ENCODE results near the gene CNGA1.
"Not testable (repeated sequence)": the region's sequence is repeated elsewhere in the genome, so short reads cannot be mapped to it uniquely, and the experiment has no call there.

Gene CNGA1

DNA sequence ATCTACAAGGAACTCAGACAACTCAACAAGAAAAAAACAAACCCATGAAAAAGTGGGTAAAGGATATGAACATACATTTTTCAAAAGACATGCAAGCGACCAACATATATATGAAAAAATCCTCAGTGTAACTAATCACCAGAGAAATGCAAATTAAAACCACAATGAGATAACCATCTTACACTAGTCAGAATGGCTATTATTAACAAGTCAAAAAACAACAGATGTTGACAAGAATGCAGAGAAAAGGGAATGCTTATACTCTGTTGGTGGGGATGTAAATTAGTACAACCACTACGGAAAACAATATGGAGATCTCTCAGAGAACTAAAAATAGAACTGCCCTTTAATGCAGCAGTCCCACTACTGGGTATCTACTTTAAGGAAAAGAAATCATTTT, 12.2 kb upstream of the CNGA1 start:
- no peak for DNase-seq

DNA sequence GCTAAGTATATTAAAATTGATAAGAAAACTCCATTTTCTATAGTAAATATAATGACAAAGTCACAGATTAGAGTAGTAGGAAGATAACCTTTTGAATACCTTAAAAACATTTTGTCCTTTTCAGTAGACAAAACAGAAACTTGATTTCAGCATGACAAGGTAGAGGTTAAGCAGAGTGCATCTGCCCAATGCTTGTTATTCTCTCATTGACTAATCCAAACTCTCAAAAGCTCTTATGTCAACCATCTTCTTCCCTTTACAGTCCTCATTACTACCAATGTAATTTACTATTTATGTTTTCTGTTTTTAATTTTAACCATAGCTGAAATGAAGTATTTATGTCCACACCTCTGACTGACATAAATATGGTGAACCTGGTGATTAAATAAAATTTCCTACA, 11.2 kb upstream of the CNGA1 start:
- DNase-seq, result no peak

DNA sequence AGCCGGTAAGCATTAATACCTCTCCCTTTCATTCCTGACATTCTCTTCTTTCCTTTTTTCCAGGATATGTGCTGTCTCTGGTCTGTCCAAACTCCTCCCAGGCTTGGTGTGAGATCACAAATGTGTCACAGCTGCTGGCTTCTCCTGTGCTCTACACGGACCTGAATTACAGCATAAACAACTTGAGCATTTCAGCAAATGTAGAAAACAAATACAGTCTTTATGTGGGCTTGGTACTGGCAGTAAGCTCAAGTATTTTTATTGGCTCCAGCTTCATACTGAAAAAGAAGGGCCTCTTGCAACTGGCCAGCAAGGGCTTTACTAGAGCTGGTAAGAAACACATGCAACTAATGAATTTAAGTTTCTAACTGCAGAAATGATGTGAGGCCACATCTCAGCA, 8.5 kb upstream of the CNGA1 start:
- no peak for DNase-seq

DNA sequence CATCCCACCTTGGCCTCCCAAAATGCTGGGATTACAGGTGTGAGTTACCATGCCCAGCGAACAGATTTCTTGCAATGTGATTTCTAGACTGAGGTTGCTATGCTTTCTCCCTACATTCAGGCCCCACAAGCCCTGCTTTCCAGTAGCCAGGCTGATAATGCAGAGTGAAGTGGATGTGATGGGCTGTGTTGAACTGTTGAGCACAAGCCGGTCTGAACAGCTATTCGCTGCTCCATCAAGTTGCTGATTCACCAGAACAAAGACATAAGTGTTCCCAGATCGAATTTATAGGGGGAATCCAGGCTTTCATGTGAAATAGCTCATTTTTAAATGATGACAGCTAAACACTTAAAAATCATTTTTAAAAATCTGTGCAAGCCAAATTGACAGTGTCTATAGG, 8.0 kb upstream of the CNGA1 start:
- no peak for DNase-seq

DNA sequence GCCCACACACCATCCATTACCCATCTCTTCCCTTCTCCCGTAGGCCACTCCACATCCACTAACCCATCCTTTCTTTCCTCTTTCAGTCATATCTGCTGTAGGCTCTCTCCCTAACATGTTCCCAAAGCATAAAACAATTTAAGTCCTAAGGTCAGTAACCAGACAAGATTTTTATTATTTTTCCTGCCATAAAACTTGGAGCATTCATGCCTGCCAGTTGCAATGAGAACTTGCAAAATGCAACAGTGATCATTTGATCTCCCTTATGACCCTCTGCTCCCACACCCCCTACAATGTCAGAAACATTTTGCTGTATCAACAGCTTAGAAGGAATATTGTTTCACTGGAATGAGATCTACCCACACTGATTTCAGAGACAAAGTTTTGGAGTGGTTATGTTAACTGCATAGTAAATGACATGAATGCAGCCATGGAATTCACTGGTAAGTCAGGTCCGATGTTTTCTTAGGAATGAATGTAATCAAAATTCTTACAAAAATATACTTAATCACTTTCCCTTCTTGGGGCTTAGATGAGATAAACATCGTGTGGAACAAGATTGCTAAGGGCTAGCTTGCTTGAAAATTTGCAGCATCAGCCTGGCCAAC, 5.8 kb upstream of the CNGA1 start:
- DNase-seq, result no peak

DNA sequence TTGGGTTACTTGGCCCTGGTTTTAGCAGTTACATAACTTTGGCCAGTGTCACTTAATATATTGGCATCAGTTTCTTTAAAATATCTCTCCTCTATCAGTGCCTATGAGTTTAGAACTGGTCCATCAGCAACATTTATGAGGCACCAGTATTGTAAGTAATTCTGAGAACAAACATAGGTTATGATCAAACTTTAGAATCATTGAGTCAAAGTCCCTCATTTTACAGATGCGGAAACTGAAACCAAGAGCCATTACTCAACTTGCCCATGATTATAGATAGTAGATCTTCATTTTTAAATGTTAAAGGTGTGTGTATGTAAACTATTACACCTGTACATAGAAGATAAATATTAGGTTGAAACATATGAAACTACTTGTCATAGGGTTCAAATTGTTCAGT, 4.6 kb upstream of the CNGA1 start:
- no peak for DNase-seq

DNA sequence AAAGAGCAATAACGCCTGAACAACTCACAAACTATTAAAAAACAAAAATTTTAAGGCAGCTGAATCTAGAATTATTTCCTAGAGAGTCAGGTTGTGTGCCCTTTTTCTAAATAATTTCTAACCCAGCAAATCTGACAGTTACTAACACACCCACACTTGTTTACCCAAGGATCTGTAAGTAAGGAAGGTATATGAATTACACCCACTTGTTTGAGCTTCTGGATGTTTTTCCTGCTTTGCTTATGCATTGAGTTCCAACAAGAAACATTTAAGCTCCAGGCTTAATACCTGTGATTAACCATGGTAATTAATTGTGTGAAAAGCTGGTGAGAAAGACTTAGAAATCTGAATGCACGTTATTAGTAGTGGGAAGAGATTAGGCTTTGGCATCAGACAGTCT, 1.6 kb upstream of the CNGA1 start:
- no peak for DNase-seq

DNA sequence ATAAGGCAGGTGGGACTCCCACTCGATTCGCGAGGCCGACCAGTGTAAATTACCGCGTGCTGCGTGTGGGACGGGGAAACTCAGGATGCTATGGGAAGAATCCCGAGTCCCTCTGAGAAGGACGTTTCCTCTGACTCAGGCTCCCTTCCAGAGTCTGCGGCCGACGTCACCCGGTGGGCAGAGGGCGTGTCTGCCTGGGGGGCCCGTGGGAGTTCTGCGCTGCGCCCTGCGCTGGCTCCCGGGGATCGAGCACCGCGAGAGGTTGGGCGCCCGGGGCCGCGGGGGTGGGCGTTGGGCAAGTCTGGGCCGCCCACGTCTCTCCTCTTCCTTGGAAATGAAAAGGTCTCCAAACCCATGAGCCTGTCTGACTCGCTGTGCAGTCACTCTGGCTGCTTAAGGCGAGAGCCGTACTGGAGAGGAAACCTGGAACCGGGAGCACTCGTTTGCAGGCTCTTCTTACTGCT, 659 bp upstream of the CNGA1 start:
- DNase-seq, result no peak

DNA sequence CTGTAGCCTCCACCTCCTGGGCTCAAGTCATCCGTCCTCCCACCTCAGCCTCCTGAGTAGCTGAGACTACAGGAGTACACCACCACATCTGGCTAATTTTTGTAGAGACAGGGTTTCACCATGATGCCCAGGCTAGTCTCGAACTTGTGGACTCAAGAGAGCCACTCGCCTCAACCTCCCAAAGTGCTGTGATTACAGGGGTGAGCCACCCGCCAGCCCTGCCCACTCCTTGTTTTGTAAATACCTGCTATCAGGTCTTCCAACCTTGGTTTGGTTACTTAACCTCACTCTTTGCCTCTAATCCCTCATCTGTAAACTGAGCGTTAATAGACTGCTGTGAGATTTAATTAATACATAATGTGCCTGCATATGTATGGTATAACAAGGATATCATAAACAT, 803 bp downstream of the CNGA1 start:
- DNase-seq, result no peak

DNA sequence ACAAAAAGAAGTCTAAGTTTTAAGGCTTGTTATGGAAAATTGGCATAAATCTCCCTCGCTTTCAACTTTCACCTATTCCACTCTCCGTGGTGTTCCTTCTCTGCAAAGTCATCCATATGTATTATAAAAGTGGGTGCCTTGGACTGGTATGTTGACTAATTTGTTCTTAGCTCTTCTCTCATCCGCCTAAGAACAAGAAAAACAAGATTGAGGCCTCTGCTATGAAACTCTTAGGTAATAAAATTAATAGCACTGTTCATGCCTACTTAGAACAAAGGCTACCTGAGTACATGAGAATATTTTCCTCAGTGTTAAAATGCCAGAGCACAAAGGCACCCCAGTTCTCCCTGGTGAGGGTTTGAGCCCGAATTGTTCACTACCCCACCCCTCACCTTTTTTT, 1.3 kb downstream of the CNGA1 start:
- DNase-seq, result no peak

DNA sequence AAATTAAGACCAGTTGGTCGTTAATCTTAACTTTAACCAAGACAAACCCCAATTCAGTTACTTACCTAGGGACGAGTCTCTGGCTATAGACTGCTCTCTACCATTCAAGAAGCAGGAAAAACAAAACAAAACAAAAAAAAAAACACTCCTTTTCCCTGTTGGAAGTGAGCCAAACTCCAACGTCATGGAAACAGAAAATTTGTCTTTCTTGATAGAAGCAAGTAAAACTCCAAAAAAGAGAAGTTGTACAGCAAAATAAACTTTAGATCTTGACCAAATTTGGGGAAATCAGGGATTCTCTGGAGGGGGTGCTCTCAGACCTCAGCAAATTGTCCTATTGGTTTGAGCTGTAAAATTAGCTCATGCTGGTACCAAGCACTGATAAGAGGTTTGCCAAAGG, 3.7 kb downstream of the CNGA1 start:
- no peak for DNase-seq

DNA sequence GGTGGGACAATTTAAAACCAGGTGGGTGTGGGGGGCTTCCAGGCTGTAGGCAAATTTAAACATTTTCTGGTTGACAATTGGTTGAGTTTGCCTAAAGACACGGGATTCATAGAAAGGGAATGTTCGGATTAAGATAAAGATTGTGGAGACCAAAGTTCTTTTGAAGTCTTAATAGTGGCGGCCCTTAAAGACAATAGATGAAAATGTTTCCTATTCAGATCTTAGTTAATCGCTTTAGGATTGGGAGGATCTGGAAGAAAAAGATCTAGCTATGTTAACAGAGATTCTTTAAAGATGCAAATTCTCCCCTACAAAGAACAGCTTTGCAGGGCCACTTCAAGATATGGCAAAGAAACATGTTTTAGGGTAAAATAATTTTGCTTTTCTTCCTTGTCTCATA, 4.8 kb downstream of the CNGA1 start:
- no peak for DNase-seq

DNA sequence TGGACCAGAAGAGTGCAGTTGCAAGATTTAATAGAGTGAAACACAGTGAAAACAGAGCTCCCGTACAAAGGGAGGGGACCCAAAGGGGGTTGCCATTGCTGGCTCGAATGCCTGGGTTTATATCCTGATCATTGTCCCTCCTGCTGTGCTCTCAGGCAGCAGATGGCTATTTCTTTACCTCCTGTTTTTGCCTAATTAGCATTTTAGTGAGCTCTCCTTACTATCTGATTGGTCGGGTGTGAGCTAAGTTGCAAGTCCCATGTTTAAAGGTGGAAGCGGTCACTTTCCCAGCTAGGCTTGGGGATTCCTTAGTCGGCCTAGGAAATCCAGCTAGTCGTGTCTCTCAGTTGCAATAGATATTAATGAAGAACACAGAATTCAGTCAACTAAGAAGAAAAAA, 5.6 kb downstream of the CNGA1 start:
- DNase-seq, result not testable (repeated sequence)

DNA sequence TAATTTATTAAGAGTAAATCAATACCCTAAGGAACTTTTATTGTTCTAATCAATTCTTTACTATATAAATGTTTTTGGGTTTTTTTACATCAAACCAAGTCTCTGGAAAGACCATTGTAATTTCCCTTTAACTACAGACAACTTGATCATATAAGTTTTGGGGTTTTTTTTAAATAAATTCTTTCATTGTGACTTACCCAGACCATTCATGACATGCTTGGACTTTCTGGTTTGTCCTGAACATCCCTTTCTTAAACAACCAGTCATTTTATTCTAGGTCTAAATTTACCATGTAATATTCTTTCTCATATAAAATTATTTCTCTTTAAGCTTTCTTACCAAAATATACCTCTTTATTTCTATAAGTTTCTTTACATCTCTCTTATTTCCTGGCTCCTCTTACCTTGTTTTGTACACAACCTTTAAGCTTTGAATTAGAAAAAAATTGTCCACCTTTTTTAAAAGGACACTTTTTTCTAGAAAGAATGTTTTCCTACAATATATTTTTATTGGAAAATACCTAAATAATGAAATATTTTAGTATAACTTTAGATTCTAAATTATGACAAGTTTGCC, 8.4 kb downstream of the CNGA1 start:
- no peak for DNase-seq

DNA sequence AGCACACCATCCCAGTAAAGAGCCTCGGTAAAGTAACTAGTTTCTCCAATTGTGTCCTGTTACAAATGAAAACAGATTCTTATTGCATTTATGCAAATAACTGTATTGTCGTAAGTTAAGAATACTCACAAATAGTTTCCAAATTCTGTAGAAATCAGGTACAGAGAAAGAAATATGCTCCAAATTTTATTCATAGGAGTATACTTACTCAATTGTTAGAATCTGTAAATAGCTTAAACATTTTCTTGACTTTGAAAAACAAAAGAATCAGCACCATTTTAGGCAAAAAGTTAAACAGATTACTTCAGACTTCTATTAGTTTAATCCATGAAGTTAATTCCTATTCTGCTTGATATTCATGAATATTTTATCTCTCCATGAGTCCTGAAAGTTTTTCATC, 10.7 kb downstream of the CNGA1 start:
- DNase-seq, result no peak

DNA sequence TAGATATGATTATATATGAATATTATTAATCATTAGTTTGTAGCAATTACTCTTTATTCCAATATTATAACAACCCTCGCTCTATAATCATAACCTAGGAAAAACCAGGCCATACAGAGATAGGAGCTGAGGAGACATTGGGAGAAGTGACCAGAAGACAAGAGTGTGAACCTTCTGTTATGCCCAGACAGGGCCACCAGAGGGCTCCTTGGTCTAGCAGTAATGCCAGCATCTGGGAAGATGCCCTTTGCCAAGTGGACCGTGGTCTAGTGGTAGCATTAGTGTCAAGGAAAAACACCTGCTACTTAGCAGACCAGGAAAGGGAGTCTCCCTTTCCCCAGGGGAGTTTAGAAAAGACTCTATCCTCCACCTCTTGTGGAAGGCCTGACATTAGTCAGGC, 12.9 kb downstream of the CNGA1 start:
- DNase-seq, result not testable (repeated sequence)

DNA sequence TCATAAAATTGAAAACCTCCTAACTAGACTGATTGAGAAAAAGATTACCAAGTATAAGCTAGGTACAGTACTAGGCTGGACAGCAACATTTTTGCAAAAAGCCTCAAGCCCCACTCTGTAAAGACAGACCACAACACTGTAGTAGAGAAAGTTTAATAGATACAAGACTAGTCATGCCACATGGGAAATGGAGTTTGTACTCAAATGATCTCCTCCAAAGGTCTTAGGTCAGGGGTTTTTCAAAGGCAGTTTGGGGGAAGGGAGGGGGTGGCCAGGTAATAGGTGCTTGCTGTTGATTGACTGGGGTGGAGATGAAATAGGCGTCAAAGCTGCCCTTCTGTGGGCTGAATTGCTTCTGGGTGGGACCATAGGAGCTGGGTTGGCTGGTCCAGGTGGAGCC, 14.2 kb downstream of the CNGA1 start:
- DNase-seq, result no peak

DNA sequence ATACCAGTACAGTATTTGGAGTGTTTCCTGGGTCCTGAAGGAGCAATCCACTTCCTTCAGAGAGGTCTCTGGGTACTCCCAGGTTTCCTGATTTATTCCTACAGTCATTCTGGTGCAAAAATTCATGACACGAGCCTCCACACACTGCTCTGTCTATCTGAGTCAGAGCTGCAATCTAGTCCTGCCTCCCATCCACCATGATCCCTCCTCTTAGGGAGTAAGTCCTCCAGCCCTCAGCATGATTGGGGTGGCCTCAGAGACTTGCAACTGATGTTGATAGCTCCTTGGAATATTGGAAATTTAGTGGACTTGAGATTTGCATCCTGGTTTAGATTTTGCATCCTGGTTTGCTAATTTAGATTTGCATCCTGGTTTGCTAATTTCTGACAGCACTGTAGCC, 20.5 kb downstream of the CNGA1 start:
- DNase-seq, result no peak

DNA sequence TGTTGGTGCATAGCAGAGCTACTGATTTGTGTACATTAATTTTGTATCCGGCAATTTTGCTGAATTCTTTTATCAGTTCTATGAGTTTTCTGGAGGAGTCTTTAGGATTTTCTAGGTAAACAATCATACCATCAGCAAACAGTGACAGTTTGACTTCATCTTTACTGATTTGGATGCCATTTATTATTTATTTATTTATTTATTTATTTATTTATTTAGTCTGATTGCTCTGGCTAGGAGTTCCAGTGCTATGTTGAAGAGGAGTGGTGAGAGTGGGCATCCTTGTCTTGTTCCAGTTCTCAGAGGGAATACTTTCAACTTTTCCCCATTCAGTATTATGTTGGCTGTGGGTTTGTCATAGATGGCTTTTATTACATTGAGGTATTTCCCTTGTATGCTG, 24.0 kb downstream of the CNGA1 start:
- DNase-seq, result not testable (repeated sequence)

DNA sequence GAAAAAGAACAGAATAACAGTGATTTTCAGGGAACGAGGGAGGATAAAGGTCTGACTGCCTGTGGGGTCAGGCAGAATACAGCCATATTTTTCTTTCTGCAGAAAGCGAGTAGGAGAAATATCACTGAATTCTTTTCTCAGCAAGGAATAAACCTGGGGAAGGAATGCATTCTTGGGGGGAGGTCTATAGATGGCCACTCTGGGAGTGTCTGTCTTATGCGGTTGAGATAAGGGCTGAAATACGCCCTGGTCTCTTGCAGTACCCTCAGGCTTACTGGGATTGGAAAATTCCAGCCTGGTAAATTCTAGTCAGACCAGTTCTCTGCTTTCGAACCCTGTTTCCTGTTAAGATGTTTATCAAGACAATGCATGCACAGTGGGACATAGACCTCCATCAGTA, 26.3 kb downstream of the CNGA1 start:
- no peak for DNase-seq

DNA sequence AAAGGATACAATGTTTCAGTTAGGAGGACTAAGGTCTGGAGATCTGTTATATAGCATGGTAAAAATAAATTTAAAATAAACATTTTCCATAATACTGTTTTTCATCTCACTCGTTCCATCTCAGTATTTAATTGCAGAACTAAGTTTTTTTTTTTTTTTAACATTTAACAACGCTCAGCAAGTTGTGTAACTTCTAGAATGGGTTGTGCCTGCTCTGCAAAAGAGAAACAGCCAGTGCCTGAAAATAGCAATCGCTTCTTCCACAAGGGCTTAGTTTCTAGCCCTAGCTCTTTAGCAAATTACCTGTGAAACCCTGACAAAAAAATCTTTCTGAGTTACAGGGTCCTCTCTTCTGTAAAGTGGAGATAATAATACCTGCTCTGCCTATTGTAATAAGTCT, 41.9 kb downstream of the CNGA1 start:
- no peak for DNase-seq

DNA sequence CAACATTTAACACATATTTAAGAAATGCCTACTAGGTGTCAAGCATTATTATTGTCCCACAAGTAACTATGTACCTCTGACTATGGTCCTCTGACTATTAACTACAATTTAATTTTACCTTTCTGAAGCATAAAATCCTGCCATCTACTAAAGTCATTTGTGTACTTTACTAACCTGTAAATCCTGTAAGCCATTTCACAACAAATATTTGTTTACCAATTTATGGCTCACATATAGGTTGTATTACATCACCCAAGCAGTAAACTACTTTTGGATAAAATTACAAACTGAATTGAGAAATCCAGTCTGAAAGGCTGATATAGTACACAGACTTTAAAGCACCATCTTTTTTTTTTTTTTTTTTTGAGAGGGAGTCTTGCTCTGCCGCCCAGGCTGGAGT, 43.8 kb downstream of the CNGA1 start:
- no peak for DNase-seq

DNA sequence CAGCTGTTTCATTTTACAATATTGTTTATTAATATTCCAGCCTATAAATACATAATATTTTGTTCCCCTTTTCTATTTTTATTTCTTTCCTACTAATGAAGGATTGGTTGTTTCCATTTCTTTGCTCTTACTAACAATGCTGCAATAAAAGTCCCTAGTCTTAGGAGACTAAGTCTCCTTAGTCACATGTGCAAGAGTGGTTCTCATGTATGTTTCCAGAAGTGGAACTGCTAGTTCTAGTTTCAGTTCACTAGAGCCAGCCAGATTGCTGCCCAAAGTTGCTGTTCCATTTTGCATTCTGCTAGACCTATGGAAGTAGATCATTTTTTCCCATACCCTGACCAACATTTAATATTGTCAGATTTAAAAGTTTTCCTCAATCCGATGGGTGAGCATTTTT, 44.3 kb downstream of the CNGA1 start:
- DNase-seq, result no peak

DNA sequence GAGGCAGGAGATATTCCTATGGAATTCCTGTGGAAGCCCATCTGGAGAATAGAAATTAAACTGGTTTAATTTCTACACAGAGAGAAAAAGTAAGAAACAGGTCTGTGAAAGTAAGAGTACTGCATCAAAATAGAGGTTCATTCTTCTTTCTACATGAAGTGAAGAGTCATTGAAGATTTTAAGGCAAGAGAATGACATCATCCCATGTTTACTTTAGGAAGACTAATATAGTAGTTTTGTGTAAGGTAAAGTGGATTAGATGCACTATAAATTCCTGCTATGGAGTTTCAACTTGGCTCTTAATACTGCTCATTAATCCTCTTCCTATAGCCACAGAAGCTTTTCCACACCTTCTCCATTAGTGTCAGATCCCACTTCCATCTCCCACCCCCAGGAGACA, 47.6 kb downstream of the CNGA1 start:
- DNase-seq, result no peak

DNA sequence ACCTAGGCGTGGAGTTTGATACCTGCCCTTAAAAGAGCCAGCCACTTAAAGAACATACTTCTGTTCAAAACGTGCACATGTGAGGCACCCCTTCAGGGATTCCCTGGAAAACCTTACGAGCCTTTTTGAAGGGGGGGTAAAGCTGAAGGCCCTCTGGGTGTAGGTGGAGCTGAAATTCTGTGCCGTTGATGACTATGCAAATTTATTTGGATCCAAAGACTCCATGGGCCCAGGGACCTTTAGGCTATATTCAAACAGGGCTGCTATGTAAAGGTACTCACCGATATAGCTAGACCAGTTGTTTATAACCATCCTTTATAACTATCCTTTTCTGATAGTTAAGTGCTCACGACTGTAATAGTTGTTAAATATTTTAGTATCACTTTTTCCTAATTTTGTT, 61.8 kb downstream of the CNGA1 start:
- DNase-seq, result no peak

DNA sequence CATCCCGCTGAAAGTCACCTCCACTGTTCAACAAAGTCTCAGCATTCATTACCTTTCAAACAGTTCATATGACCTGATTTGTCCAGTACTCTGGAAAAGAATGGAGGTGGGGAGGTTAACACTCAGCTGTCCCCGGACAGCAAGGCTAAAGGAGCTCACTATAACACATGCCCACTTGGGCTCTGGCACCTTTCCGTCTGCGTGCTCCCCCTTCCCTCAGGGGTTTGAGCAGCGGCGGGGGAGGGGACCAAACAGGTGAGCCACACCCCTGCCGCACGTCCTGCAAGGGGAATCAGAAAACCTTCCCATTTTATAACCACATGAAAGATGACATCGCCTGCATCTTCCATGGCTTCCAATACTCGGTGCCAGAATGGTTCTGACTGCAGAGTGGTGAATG, 62.2 kb downstream of the CNGA1 start:
- no peak for DNase-seq

All from NCI-H2171 (cell line).